CD4-positive, alpha-beta memory T cell (primary cell): Measurements from ENCODE around the gene IL6. TPM values are rescaled to one million over a fixed set of nuclear protein-coding genes. Genes with fewer than 3 reads are reported as not detected.

ENCODE experiments used
- CTCF ChIA-PET: fragments of 350-600 bp; sonication (Branson Sonifier 250); formaldehyde crosslinking; loops from one replicate; lab custom pipeline; 2021; ENCODE audit warnings: inconsistent platforms; ENCODE audit not compliant: partially characterized antibody; lab: Charles Lee
- POLR2A ChIA-PET: fragments of 350-600 bp; sonication (Branson Sonifier 250); formaldehyde crosslinking; loops from one replicate; lab custom pipeline; 2021; ENCODE audit not compliant: partially characterized antibody; lab: Charles Lee
- DNase-seq, 5 donors: peaks; one replicate each; pipeline versions ENCODE4 v3.0.0 to v3.0.0-alpha.2; 2020 to 2022; ENCODE audit warnings: mixed read lengths in 1 of 5
- H3K27ac ChIP-seq: one replicate; pipeline ENCODE4 v1.7.0; 2013; ENCODE audit warnings: low read depth, low read length
- H3K27me3 ChIP-seq: 2 replicates; pipeline ENCODE4 v1.7.0; 2013; ENCODE audit warnings: mild to moderate bottlenecking, low read length, moderate library complexity; ENCODE audit not compliant: insufficient read depth
- H3K36me3 ChIP-seq: 2 replicates; pipeline ENCODE4 v1.7.0; 2013; ENCODE audit warnings: mild to moderate bottlenecking, low read length, moderate library complexity; ENCODE audit not compliant: insufficient read depth
- H3K4me1 ChIP-seq: 2 replicates; pipeline ENCODE4 v1.7.0; 2013; ENCODE audit warnings: mild to moderate bottlenecking, low read length, moderate library complexity; ENCODE audit not compliant: insufficient read depth
- H3K4me3 ChIP-seq, 2 donors: one replicate each; pipeline ENCODE4 v1.7.0; 2013; ENCODE audit warnings: low read length in 2 of 2, mild to moderate bottlenecking in 1 of 2
- H3K9me3 ChIP-seq, 2 donors: one replicate each; pipeline ENCODE4 v1.7.0; 2013; ENCODE audit warnings: low read length in 2 of 2, control low read depth in 1 of 2; ENCODE audit not compliant: control insufficient read depth in 1 of 2
- H3K27ac Mint-ChIP-seq, 7 donors: one replicate each; pipeline ENCODE4 v1.8.0; 2020 to 2021; ENCODE audit warnings: mixed read lengths in 7 of 7, mild to moderate bottlenecking in 6 of 7, inconsistent platforms in 3 of 7, moderate library complexity in 3 of 7
- H3K27me3 Mint-ChIP-seq, 2 donors: one replicate each; pipeline ENCODE4 v1.8.0; 2020 to 2021; ENCODE audit warnings: mixed read lengths in 2 of 2
- H3K36me3 Mint-ChIP-seq, 2 donors: one replicate each; pipeline ENCODE4 v1.8.0; 2020 to 2021; ENCODE audit warnings: mixed read lengths in 2 of 2, inconsistent platforms in 1 of 2, mild to moderate bottlenecking in 1 of 2
- H3K4me1 Mint-ChIP-seq, 4 donors: one replicate each; pipeline ENCODE4 v1.8.0; 2020 to 2021; ENCODE audit warnings: mixed read lengths in 4 of 4, mild to moderate bottlenecking in 1 of 4
- H3K4me3 Mint-ChIP-seq, 8 donors: one replicate each; pipeline ENCODE4 v1.8.0; 2020 to 2021; ENCODE audit warnings: mixed read lengths in 8 of 8, mild to moderate bottlenecking in 7 of 8, moderate library complexity in 6 of 8, inconsistent platforms in 3 of 8
- H3K9me3 Mint-ChIP-seq, 8 donors: one replicate each; pipeline ENCODE4 v1.8.0; 2020 to 2021; ENCODE audit warnings: mixed read lengths in 8 of 8, mild to moderate bottlenecking in 5 of 8, inconsistent platforms in 3 of 8, moderate library complexity in 1 of 8
- intact Hi-C: fragments of 100-400 bp; cut with micrococcal nuclease; formaldehyde crosslinking; loops from one replicate; pipeline ENCODE4 v1.15.1; 2023
- polyA plus RNA-seq, 2 donors: library from polyadenylated mRNA; unstranded; fragments of 300-500 nt; fragmentation: Illumina TruSeq; gene quantifications; one replicate each; pipeline ENCODE4 v1.2.3, GENCODE V29; 2021
- total RNA-seq, 2 experiments: library from RNA; stranded (reverse); gene quantifications; one replicate each; pipeline ENCODE4 v1.2.3, GENCODE V29; 2021

The IL6 gene
- total and polyA plus RNA-seq, 4 experiments from 2014 or later = not detected

DNA sequence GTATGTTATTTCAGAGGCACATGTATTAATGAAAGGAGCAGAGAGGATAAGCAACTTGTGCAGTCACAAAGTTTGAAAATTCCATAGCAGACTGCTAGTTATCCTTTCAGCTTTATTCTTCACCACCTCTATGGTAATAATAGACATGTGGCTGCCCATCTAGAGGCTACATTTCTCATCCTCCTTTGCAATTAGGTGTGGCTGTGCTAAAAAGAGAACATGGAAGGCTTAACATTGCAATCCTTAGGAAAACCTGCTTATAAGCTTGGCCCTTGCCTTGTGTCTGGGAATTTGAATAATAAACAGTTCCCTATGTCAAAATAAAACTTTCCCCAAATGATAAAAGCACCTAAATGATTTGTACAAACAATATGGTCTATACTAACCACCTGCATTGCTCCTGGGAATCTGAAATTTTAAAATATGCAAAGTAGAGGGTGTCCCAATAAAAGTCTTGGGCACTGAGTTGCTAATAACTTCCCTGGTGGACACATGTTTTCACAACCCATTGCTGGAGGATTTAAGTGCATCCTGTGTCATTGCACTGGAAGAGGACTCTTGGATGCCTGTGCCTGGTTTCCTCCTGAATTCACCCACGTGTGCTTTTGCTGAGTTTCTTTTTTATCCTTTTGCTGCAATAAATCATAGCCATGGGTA, 30.5 kb downstream of the IL6 start:
- DNase-seq = no peak
- CTCF ChIA-PET = interaction anchor here (0.9 kb wide), 1 partner anchor 21 kb away, joined by 4 read pairs; no protein-coding TSS in a partner anchor
- no peak overlapping the region for H3K27ac Mint-ChIP-seq
- POLR2A ChIA-PET = no interaction called here
- H3K4me3 Mint-ChIP-seq = no peak overlapping the region
- no peaks in the 10 kb centered on the region for H3K9me3 ChIP-seq
- peaks cover 0 to 3% of the 10 kb centered on the region in 2 donors for H3K36me3 Mint-ChIP-seq
- H3K4me3 ChIP-seq = no peak overlapping the region
- no peaks in the 10 kb centered on the region for H3K4me1 ChIP-seq
- H3K4me1 Mint-ChIP-seq = no peaks in the 10 kb centered on the region
- H3K27me3 ChIP-seq = no peaks in the 10 kb centered on the region
- intact Hi-C loops = no loop called here
- no peak overlapping the region for H3K27ac ChIP-seq
- H3K9me3 Mint-ChIP-seq = peaks cover 0 to 17% (median 7%) of the 10 kb centered on the region in 8 donors
- no peaks in the 10 kb centered on the region for H3K36me3 ChIP-seq
- peaks cover 18 to 37% of the 10 kb centered on the region in 2 donors for H3K27me3 Mint-ChIP-seq

DNA sequence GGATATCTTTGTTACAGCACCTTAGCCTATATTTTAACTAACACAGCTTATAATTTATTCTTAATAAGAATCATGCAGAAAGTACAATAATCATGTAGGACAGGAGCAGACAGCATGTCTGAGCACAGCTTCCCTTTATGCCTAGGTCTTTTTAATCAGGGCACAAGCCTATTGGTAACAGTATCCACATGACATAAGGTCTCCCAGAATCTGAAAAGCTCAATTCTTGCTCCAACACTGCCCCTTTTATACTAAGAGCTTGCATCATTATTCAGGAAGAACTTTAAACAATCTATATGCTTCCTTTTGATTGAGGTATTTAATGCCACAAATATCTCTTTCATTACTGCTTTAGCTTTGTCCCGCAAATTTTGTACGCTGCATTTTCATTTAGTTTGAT, 31.6 kb downstream of the IL6 start:
- no peaks in the 10 kb centered on the region for H3K4me1 Mint-ChIP-seq
- Histone ChIP-seq H3K36me3 (no peaks in the 10 kb centered on the region), H3K27me3 (no peaks in the 10 kb centered on the region), H3K27ac (no peak overlapping the region), H3K4me3 (no peak overlapping the region), H3K4me1 (no peaks in the 10 kb centered on the region), H3K9me3 (no peaks in the 10 kb centered on the region)
- H3K27me3 Mint-ChIP-seq = peaks cover 20 to 46% of the 10 kb centered on the region in 2 donors
- peaks cover 0 to 3% of the 10 kb centered on the region in 2 donors for H3K36me3 Mint-ChIP-seq
- intact Hi-C loops = no loop called here
- no peak overlapping the region for H3K4me3 Mint-ChIP-seq
- peaks cover 0 to 17% (median 7%) of the 10 kb centered on the region in 8 donors for H3K9me3 Mint-ChIP-seq
- CTCF ChIA-PET = interaction anchor here (0.9 to 1.3 kb wide), 4 partner anchors 20 to 296 kb away, joined by 3 to 9 read pairs (median 4); no protein-coding TSS in a partner anchor
- H3K27ac Mint-ChIP-seq = no peak overlapping the region
- POLR2A ChIA-PET = no interaction called here
- no peak for DNase-seq

DNA sequence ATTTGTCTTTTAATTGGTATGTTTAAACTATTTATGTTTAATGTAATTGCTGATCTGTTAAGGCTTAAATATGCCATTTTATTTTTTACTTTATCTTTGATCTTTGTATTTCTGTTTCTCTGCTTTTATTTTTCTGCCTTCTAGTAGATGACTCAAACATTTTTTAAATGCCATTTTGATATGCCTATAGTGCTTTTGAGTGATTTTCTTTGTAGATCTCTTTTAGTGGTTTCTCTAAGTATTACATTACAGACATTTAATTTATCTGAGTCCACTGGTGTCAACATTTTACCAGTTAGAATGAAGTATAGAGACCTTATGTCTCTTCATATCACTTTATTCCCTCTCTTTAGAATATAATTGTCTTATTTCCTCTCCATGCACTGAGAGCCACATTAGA, 32.7 kb downstream of the IL6 start:
- POLR2A ChIA-PET = no interaction called here
- Mint-ChIP-seq H3K27me3 (peaks cover 18 to 47% of the 10 kb centered on the region in 2 donors), H3K4me3 (no peak overlapping the region), H3K4me1 (no peaks in the 10 kb centered on the region), H3K36me3 (no peaks in the 10 kb centered on the region), H3K9me3 (peaks cover 0 to 14% (median 4%) of the 10 kb centered on the region in 8 donors), H3K27ac (no peak overlapping the region)
- intact Hi-C loops = no loop called here
- DNase-seq = no peak
- Histone ChIP-seq H3K4me3 (no peak overlapping the region), H3K4me1 (no peaks in the 10 kb centered on the region), H3K9me3 (no peaks in the 10 kb centered on the region), H3K27ac (no peak overlapping the region), H3K27me3 (no peaks in the 10 kb centered on the region), H3K36me3 (no peaks in the 10 kb centered on the region)
- CTCF ChIA-PET = interaction anchor here (0.9 to 1.4 kb wide), 2 partner anchors 26 to 202 kb away, joined by 3 read pairs; no protein-coding TSS in a partner anchor

DNA sequence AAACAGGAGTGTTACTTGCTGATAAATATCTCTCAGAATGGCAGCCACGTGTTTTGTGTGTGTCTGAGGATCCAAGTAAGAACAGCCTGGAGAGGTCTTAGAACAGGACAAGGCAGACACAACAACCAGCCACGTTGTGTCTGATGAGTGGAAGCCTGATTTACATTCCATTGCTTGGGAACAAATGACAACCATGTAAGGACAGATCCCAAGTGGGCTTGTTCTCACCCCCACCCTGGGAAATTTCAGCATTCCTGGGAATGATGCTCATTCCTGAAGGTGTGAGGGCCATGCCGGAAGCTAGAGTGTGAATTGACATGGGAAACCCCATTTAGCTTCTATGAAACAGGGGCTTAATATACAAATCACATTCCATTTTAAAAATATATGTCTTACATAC, 35.9 kb downstream of the IL6 start:
- H3K36me3 ChIP-seq = no peaks in the 10 kb centered on the region
- Mint-ChIP-seq H3K4me1 (no peaks in the 10 kb centered on the region), H3K27ac (no peak overlapping the region), H3K9me3 (peaks cover 0 to 13% (median 4%) of the 10 kb centered on the region in 8 donors), H3K27me3 (peaks cover 20 to 32% of the 10 kb centered on the region in 2 donors), H3K36me3 (no peaks in the 10 kb centered on the region), H3K4me3 (no peak overlapping the region)
- ChIA-PET CTCF (no interaction called here), POLR2A (no interaction called here)
- H3K4me3 ChIP-seq = no peak overlapping the region
- H3K4me1 ChIP-seq = no peaks in the 10 kb centered on the region
- H3K27me3 ChIP-seq = no peaks in the 10 kb centered on the region
- intact Hi-C loops = no loop called here
- no peaks in the 10 kb centered on the region for H3K9me3 ChIP-seq
- DNase-seq = no peak
- H3K27ac ChIP-seq = no peak overlapping the region

DNA sequence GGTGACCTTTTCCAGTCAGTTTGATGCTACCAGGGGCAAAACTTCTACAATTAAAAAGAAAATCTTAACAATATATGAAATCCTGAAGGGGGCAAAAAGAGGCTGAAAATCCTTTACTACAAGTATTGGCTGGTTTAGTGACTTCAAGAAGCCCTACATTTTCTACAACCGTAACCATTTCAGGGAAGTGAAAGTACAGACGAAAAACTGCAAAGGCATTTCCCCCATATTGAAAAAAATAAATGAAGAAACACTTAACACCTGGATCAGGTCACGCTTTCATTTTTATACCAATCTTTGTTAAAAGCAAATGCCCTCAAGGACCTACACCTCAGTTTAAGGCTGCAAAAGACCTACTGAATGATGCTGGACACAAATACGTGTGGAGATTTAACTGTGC, 38.6 kb downstream of the IL6 start:
- no peak for DNase-seq
- Mint-ChIP-seq H3K27ac (no peak overlapping the region), H3K4me3 (no peak overlapping the region), H3K4me1 (no peaks in the 10 kb centered on the region), H3K9me3 (peaks cover 0 to 8% (median under 1%) of the 10 kb centered on the region in 8 donors), H3K36me3 (no peaks in the 10 kb centered on the region), H3K27me3 (peaks cover 20 to 29% of the 10 kb centered on the region in 2 donors)
- Histone ChIP-seq H3K36me3 (no peaks in the 10 kb centered on the region), H3K27ac (no peak overlapping the region), H3K9me3 (no peaks in the 10 kb centered on the region), H3K4me1 (no peaks in the 10 kb centered on the region), H3K27me3 (no peaks in the 10 kb centered on the region), H3K4me3 (no peak overlapping the region)
- ChIA-PET POLR2A (no interaction called here), CTCF (interaction anchor here (1.8 kb wide), 1 partner anchor 17 kb away, joined by 7 read pairs; no protein-coding TSS in a partner anchor)
- intact Hi-C loops = no loop called here

DNA sequence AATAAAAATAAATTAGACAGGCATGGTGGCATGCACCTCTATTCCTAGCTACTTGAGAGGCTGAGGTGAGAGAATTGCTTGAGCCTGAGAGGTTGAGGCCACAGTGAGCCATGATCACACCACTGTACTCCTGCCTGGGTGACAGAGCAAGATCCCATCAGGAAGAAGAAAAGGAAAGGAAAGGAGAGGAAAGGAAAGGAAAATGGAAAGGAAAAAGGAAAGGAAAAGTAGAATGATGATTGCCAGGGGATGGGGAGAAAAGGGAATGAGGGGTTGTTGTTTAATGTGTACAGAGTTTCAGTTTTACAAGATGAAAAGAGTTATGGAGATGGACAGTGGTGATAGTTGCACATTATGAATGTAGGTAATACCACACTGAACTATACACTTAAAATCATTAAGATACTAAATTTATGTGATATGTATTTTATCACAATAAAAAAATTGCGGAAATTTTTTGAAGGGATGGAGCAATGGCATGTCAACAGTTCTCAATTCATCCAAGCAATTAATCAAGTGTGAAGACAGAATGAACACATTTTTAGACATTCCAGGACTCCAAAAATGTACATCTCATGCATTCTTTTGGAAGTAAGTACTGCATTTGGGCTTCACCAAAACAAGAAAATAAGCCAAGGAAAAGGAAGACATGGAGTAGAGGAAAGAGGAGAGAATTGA, 44.3 kb downstream of the IL6 start:
- Mint-ChIP-seq H3K36me3 (no peaks in the 10 kb centered on the region), H3K4me3 (no peak overlapping the region), H3K27me3 (peaks cover 10 to 13% of the 10 kb centered on the region in 2 donors), H3K4me1 (no peaks in the 10 kb centered on the region), H3K27ac (no peak overlapping the region), H3K9me3 (peaks cover 0 to 2% (median 0%) of the 10 kb centered on the region in 8 donors)
- H3K36me3 ChIP-seq = no peaks in the 10 kb centered on the region
- no peaks in the 10 kb centered on the region for H3K4me1 ChIP-seq
- intact Hi-C loops = no loop called here
- ChIA-PET CTCF (no interaction called here), POLR2A (no interaction called here)
- H3K27me3 ChIP-seq = no peaks in the 10 kb centered on the region
- H3K9me3 ChIP-seq = no peaks in the 10 kb centered on the region
- no peak overlapping the region for H3K4me3 ChIP-seq
- no peak for DNase-seq
- H3K27ac ChIP-seq = no peak overlapping the region

DNA sequence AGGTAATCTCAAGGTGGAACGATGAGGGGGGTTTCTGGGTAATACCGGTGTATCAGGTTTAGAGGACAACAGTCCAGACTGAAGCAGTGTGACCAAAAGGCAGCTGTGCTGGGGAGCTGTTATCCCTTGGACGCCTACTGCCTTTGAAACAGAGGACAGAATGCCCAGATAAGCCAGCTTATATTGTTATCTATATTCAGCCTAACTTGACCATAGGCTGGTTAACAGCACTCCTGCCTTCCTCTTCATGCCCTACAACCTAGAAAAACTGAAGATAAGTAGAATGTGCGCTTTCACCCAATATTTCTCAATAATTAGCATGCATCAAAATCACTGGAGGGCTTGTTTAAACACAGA, 44.9 kb downstream of the IL6 start:
- Histone ChIP-seq H3K4me1 (no peaks in the 10 kb centered on the region), H3K4me3 (no peak overlapping the region), H3K27ac (no peak overlapping the region), H3K36me3 (no peaks in the 10 kb centered on the region), H3K27me3 (no peaks in the 10 kb centered on the region), H3K9me3 (no peaks in the 10 kb centered on the region)
- Mint-ChIP-seq H3K27me3 (peaks cover 12% of the 10 kb centered on the region in 2 donors), H3K9me3 (peaks cover 0 to 2% (median 0%) of the 10 kb centered on the region in 8 donors), H3K4me1 (no peaks in the 10 kb centered on the region), H3K4me3 (no peak overlapping the region), H3K27ac (no peak overlapping the region), H3K36me3 (no peaks in the 10 kb centered on the region)
- CTCF ChIA-PET = interaction anchor here (1.5 kb wide), 1 partner anchor 12 kb away, joined by 5 read pairs; no protein-coding TSS in a partner anchor
- POLR2A ChIA-PET = no interaction called here
- DNase-seq = no peak
- intact Hi-C loops = no loop called here
